GM23248 (cell line): Measurements from ENCODE around the gene DPM3. TPM values are rescaled to one million over a fixed set of nuclear protein-coding genes. Genes with fewer than 3 reads are reported as not detected.

Experiments
- DNase-seq: peaks from one replicate; pipeline ENCODE4 v3.0.0-alpha.2; 2015
- H2AFZ ChIP-seq: fragments of 200-600 bp; sonication (generic); 2 replicates; pipeline ENCODE4 v1.6.1; 2016; ENCODE audit warnings: antibody characterized with exemption
- H3F3A ChIP-seq: fragments of 200-600 bp; sonication (generic); 2 replicates; pipeline ENCODE4 v1.6.1; 2016; ENCODE audit warnings: mild to moderate bottlenecking, antibody characterized with exemption, mixed run types; ENCODE audit not compliant: insufficient read depth
- H3K27ac ChIP-seq: fragments of 200-600 bp; sonication (generic); 2 replicates; pipeline ENCODE4 v1.5.1; 2016; ENCODE audit warnings: mild to moderate bottlenecking
- H3K27me3 ChIP-seq: fragments of 200-600 bp; sonication (generic); replicated peaks from 2 replicates; pipeline ENCODE4 v1.6.1; 2016; ENCODE audit warnings: mild to moderate bottlenecking; ENCODE audit not compliant: insufficient read depth
- H3K36me3 ChIP-seq: fragments of 200-600 bp; sonication (generic); 2 replicates; pipeline ENCODE4 v1.6.1; 2016; ENCODE audit warnings: low read depth, mild to moderate bottlenecking
- H3K4me1 ChIP-seq: fragments of 200-600 bp; sonication (generic); 2 replicates; pipeline ENCODE4 v1.6.1; 2016; ENCODE audit warnings: mild to moderate bottlenecking; ENCODE audit not compliant: insufficient read depth
- H3K4me2 ChIP-seq: fragments of 200-600 bp; sonication (generic); one replicate; pipeline ENCODE4 v1.6.1; 2016; ENCODE audit warnings: mild to moderate bottlenecking; ENCODE audit not compliant: unreplicated experiment
- H3K4me3 ChIP-seq: fragments of 200-600 bp; sonication (generic); 2 replicates; pipeline ENCODE4 v1.5.1; 2016; ENCODE audit warnings: mild to moderate bottlenecking
- H3K79me2 ChIP-seq: fragments of 200-600 bp; sonication (generic); 2 replicates; pipeline ENCODE4 v1.6.1; 2016; ENCODE audit warnings: mild to moderate bottlenecking; ENCODE audit not compliant: insufficient read depth
- H3K9ac ChIP-seq: fragments of 200-600 bp; sonication (generic); 2 replicates; pipeline ENCODE4 v1.6.1; 2016; ENCODE audit warnings: mild to moderate bottlenecking
- H3K9me2 ChIP-seq: fragments of 200-600 bp; sonication (generic); 2 replicates; pipeline ENCODE4 v1.6.1; 2016; ENCODE audit warnings: mixed run types, mild to moderate bottlenecking, moderate library complexity; ENCODE audit not compliant: insufficient read depth
- H3K9me3 ChIP-seq: fragments of 200-600 bp; sonication (generic); one replicate; pipeline ENCODE4 v1.6.1; 2017; ENCODE audit warnings: low read depth
- H4K20me1 ChIP-seq: fragments of 200-600 bp; sonication (generic); 2 replicates; pipeline ENCODE4 v1.6.0; 2016; ENCODE audit not compliant: insufficient read depth
- EZH2 ChIP-seq: fragments of 200-600 bp; sonication (generic); IDR thresholded peaks from 2 replicates; pipeline ENCODE4 v1.6.1; 2018; ENCODE audit warnings: antibody characterized with exemption, mild to moderate bottlenecking; ENCODE audit not compliant: insufficient read depth, poor library complexity, severe bottlenecking
- EZH2phosphoT487 ChIP-seq: fragments of 200-600 bp; sonication (generic); IDR thresholded peaks from 2 replicates; pipeline ENCODE4 v1.6.1; 2018; ENCODE audit warnings: antibody characterized with exemption, moderate library complexity, mild to moderate bottlenecking, low read depth; ENCODE audit not compliant: insufficient read depth
- WGBS, 2 experiments: methylation state at CpG; one replicate each; pipeline ENCODE4 v1.1.6; 2015 to 2017; ENCODE audit warnings: low lambda C conversion rate in 2 of 2, low coverage in 1 of 2; ENCODE audit errors: missing lambda C conversion rate in 2 of 2; 5-methylcytosine and 5-hydroxymethylcytosine counted together
- in situ Hi-C: fragments of 300-500 bp; cut with MboI; formaldehyde crosslinking; loops from 2 replicates; pipeline ENCODE4 v1.15.0; 2020
- polyA plus RNA-seq: library from polyadenylated mRNA; unstranded; fragments of >200 nt; fragmentation: Nextera tagmentation; extraction: Ambion mirVana; gene quantifications from 2 replicates; pipeline ENCODE4 v1.2.1, GENCODE V29; 2016
- total RNA-seq: library from RNA; depleted of rRNA; stranded (reverse); fragments of >200 nt; shearing (Covaris generic); gene quantifications from 2 replicates; pipeline ENCODE4 v1.2.3, GENCODE V29; 2014

DPM3 gene
- total and polyA plus RNA-seq, 2 experiments from 2014 or later, result 50.7 to 75.3 TPM

GRCh38 chr1:155113450-155113980, 26.8 kb downstream of the DPM3 start:
- in situ Hi-C loops, result no loop called here
- 35 to 44% methylated on average over 5 of the region's 5 CpGs for WGBS, 2 experiments
- Histone ChIP-seq H4K20me1 (no peaks in the 10 kb centered on the region), H3K9me3 (no peaks in the 10 kb centered on the region), H3K4me3 (no peak overlapping the region), H3K4me1 (no peaks in the 10 kb centered on the region), H3K9me2 (no peaks in the 10 kb centered on the region), H3K9ac (no peak overlapping the region), H3F3A (no peaks in the 10 kb centered on the region), H3K27ac (no peak overlapping the region), H3K4me2 (no peak overlapping the region), H2AFZ (no peak overlapping the region), H3K27me3 (peaks cover 4% of the 10 kb centered on the region), H3K79me2 (no peaks in the 10 kb centered on the region), H3K36me3 (no peaks in the 10 kb centered on the region)
- TF ChIP-seq EZH2phosphoT487 (no peak), EZH2 (no peak)
- DNase-seq, result no peak

DNA sequence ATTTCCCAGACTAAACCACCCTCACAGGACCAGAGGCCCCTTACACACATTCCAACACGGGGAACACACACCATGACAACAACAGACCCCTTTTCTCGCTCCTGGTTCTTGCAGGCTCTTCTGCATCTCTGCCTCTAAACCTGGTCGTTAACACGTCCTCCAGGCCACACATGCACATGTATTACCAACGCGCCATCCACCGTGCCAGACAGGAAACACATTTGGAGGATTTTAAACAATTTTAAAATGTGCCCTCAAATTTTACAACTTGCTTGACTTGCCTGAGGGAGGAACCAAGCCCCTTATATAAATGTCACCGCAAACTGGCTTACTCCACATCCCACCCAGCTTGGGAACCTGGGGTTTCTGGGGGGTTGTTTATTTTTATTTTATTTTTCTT, 29.5 kb downstream of the DPM3 start:
- 51 to 57% methylated on average over 8 of the region's 8 CpGs for WGBS, 2 experiments
- no peaks in the 10 kb centered on the region for H3K4me1 ChIP-seq

GRCh38 chr1:155110381-155110780, 29.9 kb downstream of the DPM3 start:
- TF ChIP-seq EZH2 (no peak), EZH2phosphoT487 (no peak)
- Histone ChIP-seq H3K4me3 (no peak overlapping the region), H3K27ac (no peak overlapping the region), H3K9me3 (no peaks in the 10 kb centered on the region), H3K9me2 (no peaks in the 10 kb centered on the region), H2AFZ (no peak overlapping the region), H3K27me3 (peaks cover 26% of the 10 kb centered on the region), H3K36me3 (no peaks in the 10 kb centered on the region), H3K9ac (no peak overlapping the region), H3F3A (no peaks in the 10 kb centered on the region), H3K79me2 (no peaks in the 10 kb centered on the region), H3K4me2 (no peak overlapping the region), H4K20me1 (no peaks in the 10 kb centered on the region), H3K4me1 (no peaks in the 10 kb centered on the region)
- no peak for DNase-seq
- WGBS, 2 experiments, result 62 to 64% methylated on average over 8 of the region's 8 CpGs
- in situ Hi-C loops, result no loop called here

More for the DNA sequence above, 29.5 kb downstream of the DPM3 start:
- no peaks in the 10 kb centered on the region for H3K9me2 ChIP-seq
- in situ Hi-C loops, result no loop called here
- no peak for DNase-seq
- peaks cover 26% of the 10 kb centered on the region for H3K27me3 ChIP-seq
- H3K4me2 ChIP-seq, result no peak overlapping the region
- TF ChIP-seq EZH2, result no peak
- no peak for TF ChIP-seq EZH2phosphoT487
- H3K79me2 ChIP-seq, result no peaks in the 10 kb centered on the region
- no peaks in the 10 kb centered on the region for H3K36me3 ChIP-seq
- no peaks in the 10 kb centered on the region for H4K20me1 ChIP-seq
- no peak overlapping the region for H2AFZ ChIP-seq
- no peaks in the 10 kb centered on the region for H3K9me3 ChIP-seq
- no peak overlapping the region for H3K4me3 ChIP-seq
- no peak overlapping the region for H3K9ac ChIP-seq
- no peak overlapping the region for H3K27ac ChIP-seq
- no peaks in the 10 kb centered on the region for H3F3A ChIP-seq

- no peak overlapping the region for H3K4me2 ChIP-seq
- H3K9me2 ChIP-seq, result no peaks in the 10 kb centered on the region
- H3K27me3 ChIP-seq, result peaks cover 23% of the 10 kb centered on the region
- H3K27ac ChIP-seq, result no peak overlapping the region
- WGBS, 2 experiments, result 66 to 68% methylated on average over 5 of the region's 5 CpGs
- no peaks in the 10 kb centered on the region for H4K20me1 ChIP-seq
- H3K4me3 ChIP-seq, result no peak overlapping the region
- TF ChIP-seq EZH2, result no peak
- no peak for TF ChIP-seq EZH2phosphoT487
- in situ Hi-C loops, result no loop called here
- DNase-seq, result no peak
- no peaks in the 10 kb centered on the region for H3K36me3 ChIP-seq
- no peak overlapping the region for H2AFZ ChIP-seq
- no peak overlapping the region for H3K9ac ChIP-seq
- H3K4me1 ChIP-seq, result no peaks in the 10 kb centered on the region
- H3K9me3 ChIP-seq, result no peaks in the 10 kb centered on the region
- H3F3A ChIP-seq, result no peaks in the 10 kb centered on the region
- H3K79me2 ChIP-seq, result no peaks in the 10 kb centered on the region
Observed at GRCh38 chr1:155108296-155108695, 32.0 kb downstream of the DPM3 start.
